Neuronal stem cell (in vitro differentiated cells): ENCODE data around the gene MOCS2.

ENCODE experiments used
- DNase-seq: peaks from one replicate; pipeline ENCODE4 v3.0.0-alpha.2; 2013; ENCODE audit warnings: low spot score
- H2AFZ ChIP-seq: one replicate; pipeline ENCODE4 v1.6.1; 2013; ENCODE audit warnings: mild to moderate bottlenecking, low read length, inconsistent platforms
- H2AK5ac ChIP-seq: 2 replicates; pipeline ENCODE4 v1.6.1; 2013; ENCODE audit warnings: low read depth, mild to moderate bottlenecking, inconsistent platforms, low read length, moderate library complexity, mixed read lengths
- H2BK120ac ChIP-seq: 2 replicates; pipeline ENCODE4 v1.6.1; 2013; ENCODE audit warnings: low read depth, mild to moderate bottlenecking, inconsistent platforms, low read length, moderate library complexity, mixed read lengths
- H2BK12ac ChIP-seq: one replicate; pipeline ENCODE4 v1.6.1; 2013; ENCODE audit warnings: low read length, inconsistent platforms
- H2BK15ac ChIP-seq: 2 replicates; pipeline ENCODE4 v1.6.1; 2013; ENCODE audit warnings: mild to moderate bottlenecking, low read length, inconsistent platforms, mixed read lengths
- H2BK5ac ChIP-seq: one replicate; pipeline ENCODE4 v1.6.1; 2013; ENCODE audit warnings: inconsistent platforms, mild to moderate bottlenecking, low read length, moderate library complexity
- H3K14ac ChIP-seq: one replicate; pipeline ENCODE4 v1.6.1; 2013; ENCODE audit warnings: low read length, inconsistent platforms
- H3K18ac ChIP-seq: 2 replicates; pipeline ENCODE4 v1.6.1; 2013; ENCODE audit warnings: low read length, inconsistent platforms
- H3K23ac ChIP-seq: 2 replicates; pipeline ENCODE4 v1.6.1; 2013; ENCODE audit warnings: low read depth, mild to moderate bottlenecking, mixed read lengths, low read length, inconsistent platforms; ENCODE audit not compliant: poor library complexity
- H3K27ac ChIP-seq: replicated peaks from 3 replicates; pipeline ENCODE4 v1.5.1; 2013; ENCODE audit warnings: low read length, inconsistent platforms
- H3K27me3 ChIP-seq, 3 experiments: 2 replicates each; pipeline ENCODE4 v1.6.1; 2013; ENCODE audit warnings: low read length in 3 of 3, mild to moderate bottlenecking in 2 of 3, inconsistent platforms in 1 of 3, low read depth in 1 of 3, mixed read lengths in 1 of 3, moderate library complexity in 1 of 3; ENCODE audit not compliant: control insufficient read depth in 3 of 3, insufficient read depth in 3 of 3
- H3K36me3 ChIP-seq, 2 donors: replicated peaks in 1 of 2; 2 replicates each; pipeline ENCODE4 v1.6.1; 2013; ENCODE audit warnings: low read length in 2 of 2; ENCODE audit not compliant: control insufficient read depth in 2 of 2, insufficient read depth in 2 of 2
- H3K4ac ChIP-seq: 2 replicates; pipeline ENCODE4 v1.6.1; 2013; ENCODE audit warnings: inconsistent platforms, mild to moderate bottlenecking, low read length, moderate library complexity
- H3K4me1 ChIP-seq, 2 donors: 1 replicate in 1 of 2; 2 replicates in 1 of 2; pipeline ENCODE4 v1.6.1; 2013; ENCODE audit warnings: low read length in 2 of 2, low read depth in 1 of 2; ENCODE audit not compliant: control insufficient read depth in 2 of 2, insufficient read depth in 1 of 2
- H3K4me2 ChIP-seq: one replicate; pipeline ENCODE4 v1.6.1; 2013; ENCODE audit warnings: mild to moderate bottlenecking, low read length, inconsistent platforms; ENCODE audit not compliant: insufficient read depth, poor library complexity, severe bottlenecking
- H3K4me3 ChIP-seq, 2 donors: 2 replicates each; pipeline ENCODE4 v1.5.1; 2013; ENCODE audit warnings: low read length in 2 of 2, mild to moderate bottlenecking in 2 of 2, inconsistent platforms in 1 of 2, moderate library complexity in 1 of 2
- H3K79me1 ChIP-seq: one replicate; pipeline ENCODE4 v1.6.1; 2013; ENCODE audit warnings: low read depth, mild to moderate bottlenecking, inconsistent platforms, low read length, moderate library complexity
- H3K9ac ChIP-seq: one replicate; pipeline ENCODE4 v1.6.1; 2013; ENCODE audit warnings: mild to moderate bottlenecking, low read depth, low read length, inconsistent platforms; ENCODE audit not compliant: poor library complexity
- H3K9me3 ChIP-seq, 2 donors: replicated peaks in 1 of 2; 2 replicates each; pipeline versions ENCODE3 to v1.6.1; 2013; ENCODE audit warnings: low read length in 2 of 2, mild to moderate bottlenecking in 2 of 2, inconsistent platforms in 1 of 2, low read depth in 1 of 2, mixed read lengths in 1 of 2, moderate library complexity in 1 of 2; ENCODE audit not compliant: control insufficient read depth in 2 of 2, insufficient read depth in 1 of 2
- H4K8ac ChIP-seq: one replicate; pipeline ENCODE4 v1.6.1; 2013; ENCODE audit warnings: low read depth, mild to moderate bottlenecking, inconsistent platforms, low read length, moderate library complexity
- H4K91ac ChIP-seq: one replicate; pipeline ENCODE4 v1.6.1; 2013; ENCODE audit warnings: low read length, low read depth, mild to moderate bottlenecking, inconsistent platforms; ENCODE audit not compliant: poor library complexity
- WGBS, 2 donors: extraction: QIAGEN DNeasy Blood & Tissue Kit; methylation state at CpG; one replicate each; pipeline ENCODE4 v1.1.7; 2013; ENCODE audit warnings: missing lambda C conversion rate in 2 of 2, mixed read lengths in 1 of 2; ENCODE audit not compliant: insufficient read length in 2 of 2, insufficient replicate concordance in 1 of 2; ENCODE audit errors: extremely low coverage in 2 of 2; 5-methylcytosine and 5-hydroxymethylcytosine counted together

MOCS2 gene

DNA sequence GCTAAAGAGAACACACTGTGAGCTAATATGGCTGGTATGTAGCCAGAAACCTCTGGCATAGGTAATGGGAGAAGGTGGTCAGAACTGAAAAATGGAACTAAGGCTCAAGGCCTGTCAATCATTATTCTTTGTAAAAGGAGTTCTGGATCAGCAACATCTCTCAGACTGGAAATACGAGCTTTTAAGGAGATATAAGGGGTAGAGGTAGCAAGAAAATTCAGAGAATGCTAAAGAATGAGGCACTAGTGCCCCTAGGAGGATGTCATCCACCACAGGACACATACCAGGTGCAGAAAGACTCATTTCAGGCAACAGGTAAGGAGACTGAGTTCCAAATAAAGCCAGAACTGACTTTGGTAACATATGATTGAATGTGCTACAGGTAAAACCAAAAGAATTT lies 18.9 kb upstream of the MOCS2 start:
- no peak overlapping the region for H4K8ac ChIP-seq
- H3K4ac ChIP-seq, result no peak overlapping the region
- no peak overlapping the region for H2AK5ac ChIP-seq
- H2BK15ac ChIP-seq, result no peak overlapping the region
- H3K4me2 ChIP-seq, result no peak overlapping the region
- no peak overlapping the region for H3K9ac ChIP-seq
- no peaks in the 10 kb centered on the region for H3K36me3 ChIP-seq
- H3K18ac ChIP-seq, result no peak overlapping the region
- no peak overlapping the region for H3K4me3 ChIP-seq
- no peak overlapping the region for H3K27ac ChIP-seq
- H2BK120ac ChIP-seq, result no peak overlapping the region
- no peaks in the 10 kb centered on the region for H3K4me1 ChIP-seq
- no peaks in the 10 kb centered on the region for H3K27me3 ChIP-seq
- H3K79me1 ChIP-seq, result no peaks in the 10 kb centered on the region
- no peak overlapping the region for H3K14ac ChIP-seq
- no peak overlapping the region for H2BK12ac ChIP-seq
- no peaks in the 10 kb centered on the region for H3K9me3 ChIP-seq
- no CpG with 5 or more reads among the region's 1 CpG for WGBS, 2 donors
- no peak for DNase-seq
- H2AFZ ChIP-seq, result no peak overlapping the region
- no peak overlapping the region for H4K91ac ChIP-seq
- no peak overlapping the region for H2BK5ac ChIP-seq
- H3K23ac ChIP-seq, result no peak overlapping the region

DNA sequence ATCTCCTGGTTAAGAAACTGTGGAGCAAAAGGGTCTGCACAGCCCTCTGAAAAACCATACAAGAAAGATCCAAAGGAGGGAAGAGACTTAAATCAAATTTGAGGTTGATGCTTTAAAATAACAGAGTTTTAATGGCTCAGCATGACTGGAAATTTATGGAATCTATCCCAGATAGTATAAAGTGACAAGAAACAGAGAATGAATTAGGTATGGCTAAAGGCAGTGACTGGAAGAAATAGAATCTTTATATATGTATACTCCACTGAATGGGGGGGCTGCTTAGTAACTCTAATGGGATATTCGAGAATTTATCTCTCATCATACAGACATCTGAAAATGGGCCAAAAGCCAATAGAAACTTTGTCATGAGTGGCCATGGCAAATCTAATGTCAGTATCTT lies 17.6 kb upstream of the MOCS2 start:
- WGBS, 2 donors, result no CpG with 5 or more reads among the region's 1 CpG
- Histone ChIP-seq H3K9me3 (no peaks in the 10 kb centered on the region), H3K27me3 (no peaks in the 10 kb centered on the region), H2BK15ac (no peak overlapping the region), H4K91ac (no peak overlapping the region), H4K8ac (no peak overlapping the region), H3K36me3 (no peaks in the 10 kb centered on the region), H3K18ac (no peak overlapping the region), H3K4ac (no peak overlapping the region), H2BK120ac (no peak overlapping the region), H2AFZ (no peak overlapping the region), H3K27ac (no peak overlapping the region), H2AK5ac (no peak overlapping the region), H2BK5ac (no peak overlapping the region), H3K4me1 (no peaks in the 10 kb centered on the region), H3K14ac (no peak overlapping the region), H3K4me2 (no peak overlapping the region), H3K4me3 (no peak overlapping the region), H3K23ac (no peak overlapping the region), H2BK12ac (no peak overlapping the region), H3K79me1 (no peaks in the 10 kb centered on the region), H3K9ac (no peak overlapping the region)
- DNase-seq, result no peak

DNA sequence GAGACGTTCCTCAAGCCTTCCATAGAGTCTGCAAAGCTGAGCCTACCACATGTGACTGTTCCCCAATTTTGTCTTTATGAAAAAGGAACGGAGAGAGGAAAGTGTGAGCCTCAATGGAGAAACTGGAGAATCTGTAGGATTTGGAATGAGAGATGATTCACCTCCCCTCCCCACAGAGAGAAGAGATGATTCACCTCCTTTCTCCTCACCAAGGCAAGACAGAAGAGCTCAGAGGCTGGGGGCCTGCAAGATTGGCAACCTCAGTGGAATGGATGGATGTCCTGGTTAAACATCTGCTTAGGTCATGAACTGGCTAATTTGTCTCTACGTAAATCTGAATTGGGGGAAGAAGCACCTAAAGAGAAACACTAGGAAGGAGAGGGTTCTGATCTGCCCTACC lies 17.0 kb upstream of the MOCS2 start:
- no peak overlapping the region for H3K4me2 ChIP-seq
- no peak overlapping the region for H3K14ac ChIP-seq
- H2BK15ac ChIP-seq, result no peak overlapping the region
- no peak overlapping the region for H4K91ac ChIP-seq
- H3K9me3 ChIP-seq, result no peaks in the 10 kb centered on the region
- no peak overlapping the region for H3K4me3 ChIP-seq
- H3K27ac ChIP-seq, result no peak overlapping the region
- H2BK5ac ChIP-seq, result no peak overlapping the region
- H3K18ac ChIP-seq, result no peak overlapping the region
- no peaks in the 10 kb centered on the region for H3K79me1 ChIP-seq
- no peak overlapping the region for H2AFZ ChIP-seq
- no peak overlapping the region for H2AK5ac ChIP-seq
- no peak for DNase-seq
- H3K27me3 ChIP-seq, result no peaks in the 10 kb centered on the region
- no peak overlapping the region for H3K4ac ChIP-seq
- no peak overlapping the region for H2BK120ac ChIP-seq
- H3K23ac ChIP-seq, result no peak overlapping the region
- no peaks in the 10 kb centered on the region for H3K36me3 ChIP-seq
- WGBS, 2 donors, result no CpG with 5 or more reads among the region's 3 CpGs
- H3K4me1 ChIP-seq, result no peaks in the 10 kb centered on the region
- no peak overlapping the region for H4K8ac ChIP-seq
- H2BK12ac ChIP-seq, result no peak overlapping the region
- H3K9ac ChIP-seq, result no peak overlapping the region

DNA sequence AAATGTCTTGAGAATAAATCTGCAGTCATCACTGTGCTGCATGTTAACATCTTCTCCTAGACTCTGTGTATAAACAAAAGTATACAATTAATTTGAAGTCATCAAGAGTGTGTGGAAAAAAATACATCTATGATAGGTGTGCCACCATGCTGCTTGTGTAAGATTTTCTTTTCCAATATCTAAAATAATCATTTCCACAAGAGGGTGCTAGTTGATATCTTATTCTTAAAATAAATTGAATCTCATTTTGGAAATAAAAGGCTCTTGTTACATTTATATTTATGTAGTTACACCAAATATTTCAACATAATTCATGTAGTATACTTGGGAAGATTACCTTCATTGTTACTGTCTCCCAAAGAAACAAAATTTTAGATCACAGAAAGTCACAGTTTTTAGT lies 14.1 kb upstream of the MOCS2 start:
- no peak overlapping the region for H3K4me3 ChIP-seq
- H3K9me3 ChIP-seq, result no peaks in the 10 kb centered on the region
- H3K27me3 ChIP-seq, result no peaks in the 10 kb centered on the region
- no peak overlapping the region for H3K14ac ChIP-seq
- H4K91ac ChIP-seq, result no peak overlapping the region
- no peak overlapping the region for H2BK12ac ChIP-seq
- no peak overlapping the region for H3K27ac ChIP-seq
- H3K4ac ChIP-seq, result no peak overlapping the region
- H2BK15ac ChIP-seq, result no peak overlapping the region
- no peak overlapping the region for H2AK5ac ChIP-seq
- H3K36me3 ChIP-seq, result no peaks in the 10 kb centered on the region
- H3K9ac ChIP-seq, result no peak overlapping the region
- H2AFZ ChIP-seq, result no peak overlapping the region
- H4K8ac ChIP-seq, result no peak overlapping the region
- no peak overlapping the region for H2BK5ac ChIP-seq
- no peak overlapping the region for H2BK120ac ChIP-seq
- H3K4me1 ChIP-seq, result no peaks in the 10 kb centered on the region
- no peak overlapping the region for H3K23ac ChIP-seq
- DNase-seq, result no peak
- H3K18ac ChIP-seq, result no peak overlapping the region
- no peak overlapping the region for H3K4me2 ChIP-seq
- no peaks in the 10 kb centered on the region for H3K79me1 ChIP-seq
